Ovary (tissue), 9 donors: ENCODE results near the gene MDFI. TPM values are rescaled to one million over a fixed set of nuclear protein-coding genes. Genes with fewer than 3 reads are reported as not detected.

Source experiments
- DNase-seq, 5 donors: peaks; one replicate each; pipeline ENCODE4 v3.0.0-alpha.2; 2019 to 2020
- H3K27ac ChIP-seq, 2 donors: fragments of 200-600 bp; one replicate each; pipeline versions ENCODE4 v1.5.1 to v1.8.0; 2019 to 2022
- H3K27me3 ChIP-seq: fragments of 200-600 bp; one replicate; pipeline ENCODE4 v1.8.0; 2022
- H3K36me3 ChIP-seq: fragments of 200-600 bp; sonication (generic); one replicate; pipeline ENCODE4 v1.5.1; 2019
- H3K4me1 ChIP-seq: one replicate; pipeline ENCODE4 v1.8.1; 2013; ENCODE audit warnings: mild to moderate bottlenecking, moderate library complexity; ENCODE audit not compliant: insufficient read depth
- H3K4me3 ChIP-seq: fragments of 200-600 bp; sonication (generic); one replicate; pipeline ENCODE4 v1.5.1; 2017
- H3K9me3 ChIP-seq, 2 donors: fragments of 200-600 bp in 1 of 2; sonication (generic) in 1 of 2; one replicate each; pipeline versions ENCODE4 v1.5.1 to v1.8.1; 2013 to 2019; ENCODE audit warnings: mild to moderate bottlenecking in 1 of 2, moderate library complexity in 1 of 2
- EP300 ChIP-seq: sonication (generic); formaldehyde crosslinking; IDR thresholded peaks from one replicate; pipeline ENCODE4 v1.6.1; 2017; ENCODE audit warnings: antibody characterized with exemption
- POLR2A ChIP-seq: fragments of 450-650 bp; IDR thresholded peaks from one replicate; pipeline ENCODE4 v1.6.1; 2017; ENCODE audit warnings: antibody characterized with exemption, mild to moderate bottlenecking, moderate library complexity
- WGBS, 3 donors: extraction: QIAGEN DNeasy Blood & Tissue Kit in 1 of 3; methylation state at CpG; one replicate each; pipeline versions ENCODE4 v1.1.5 to v1.1.7; 2013 to 2017; 5-methylcytosine and 5-hydroxymethylcytosine counted together
- intact Hi-C, 4 donors: fragments of 100-400 bp; cut with DNase I; formaldehyde crosslinking; loops; one replicate each; pipeline versions ENCODE4 v1.11.0 to v1.15.1; 2022 to 2023
- polyA plus RNA-seq, 2 donors: library from polyadenylated mRNA; stranded (reverse); fragments of 200-250 nt in 1 of 2; fragments of 350-450 nt in 1 of 2; fragmentation: Illumina TruSeq in 1 of 2; extraction: RNeasy Lipid Tissue Mini Kit (QIAGEN cat#74804) in 1 of 2; gene quantifications; one replicate each; pipeline ENCODE4 v1.2.3, GENCODE V29; 2013 to 2014
- total RNA-seq, 7 donors: library from RNA; depleted of rRNA in 2 of 7; stranded (reverse); fragments of >200 nt in 2 of 7; fragmentation: NEBNext Ultra II Directional in 3 of 7; extraction: Animal tissue kit (Norgen Biotek cat#: 25700) in 3 of 7; gene quantifications; one replicate each; pipeline versions ENCODE4 v1.1.0 to v1.2.4, GENCODE V29; 2016 to 2023
- TF ChIP-seq, protein P1 (sequence below), 3 donors: fragments of 450-650 bp in 2 of 3; fragments of 200-600 bp in 1 of 3; IDR thresholded peaks; one replicate each; pipeline versions ENCODE4 v1.5.1 to v1.8.0; 2016 to 2022; ENCODE audit warnings: antibody characterized with exemption in 3 of 3, mild to moderate bottlenecking in 1 of 3
- donor health status: DM: no; HTN: no; CAD: no; lungs with moderate emphysema.
- donor health status: DM: no; HTN: no; CAD: no.
- donor health status: Bipolar disorder and iron deficiency.
- donor health status: DM: yes; HTN: yes; CAD: no.
- donor health status: DM: no; HTN: no; CAD: no.
- donor health status: DM: yes; HTN: yes; CAD: no.

MDFI gene
- total and polyA plus RNA-seq, 9 donors = 3.8 to 24.4 (median 20.4) TPM

DNA sequence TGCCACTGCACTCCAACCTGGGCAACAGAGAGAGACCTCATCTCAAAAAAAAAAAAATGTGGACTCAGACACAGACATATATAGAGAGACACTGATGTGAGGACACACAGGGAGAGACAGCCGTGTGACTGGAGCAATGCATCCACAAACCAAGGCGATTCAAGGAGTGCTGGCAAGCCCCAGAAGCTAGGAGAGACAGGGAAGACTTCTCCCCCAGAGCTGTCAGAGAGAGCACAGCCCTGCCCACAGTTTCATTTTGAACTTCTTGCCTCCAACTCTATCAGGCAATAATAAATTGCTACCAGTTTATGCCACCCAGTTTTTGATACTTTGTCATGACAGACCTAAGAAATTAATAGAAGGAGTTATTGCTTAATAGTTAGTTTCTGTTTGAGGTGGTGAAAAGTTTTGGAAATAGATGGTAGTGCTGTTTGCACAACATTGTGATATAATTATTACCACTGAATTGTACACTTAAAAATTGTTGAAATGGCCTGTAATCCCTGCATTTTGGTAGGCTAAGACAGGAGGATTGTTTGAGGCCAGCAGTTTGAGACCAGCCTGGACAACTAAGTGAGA lies 5.1 kb upstream of the MDFI start:
- intact Hi-C loops = no loop called here
- TF ChIP-seq EP300 (no peak), POLR2A (no peak)
- TF ChIP-seq, protein P1, sequence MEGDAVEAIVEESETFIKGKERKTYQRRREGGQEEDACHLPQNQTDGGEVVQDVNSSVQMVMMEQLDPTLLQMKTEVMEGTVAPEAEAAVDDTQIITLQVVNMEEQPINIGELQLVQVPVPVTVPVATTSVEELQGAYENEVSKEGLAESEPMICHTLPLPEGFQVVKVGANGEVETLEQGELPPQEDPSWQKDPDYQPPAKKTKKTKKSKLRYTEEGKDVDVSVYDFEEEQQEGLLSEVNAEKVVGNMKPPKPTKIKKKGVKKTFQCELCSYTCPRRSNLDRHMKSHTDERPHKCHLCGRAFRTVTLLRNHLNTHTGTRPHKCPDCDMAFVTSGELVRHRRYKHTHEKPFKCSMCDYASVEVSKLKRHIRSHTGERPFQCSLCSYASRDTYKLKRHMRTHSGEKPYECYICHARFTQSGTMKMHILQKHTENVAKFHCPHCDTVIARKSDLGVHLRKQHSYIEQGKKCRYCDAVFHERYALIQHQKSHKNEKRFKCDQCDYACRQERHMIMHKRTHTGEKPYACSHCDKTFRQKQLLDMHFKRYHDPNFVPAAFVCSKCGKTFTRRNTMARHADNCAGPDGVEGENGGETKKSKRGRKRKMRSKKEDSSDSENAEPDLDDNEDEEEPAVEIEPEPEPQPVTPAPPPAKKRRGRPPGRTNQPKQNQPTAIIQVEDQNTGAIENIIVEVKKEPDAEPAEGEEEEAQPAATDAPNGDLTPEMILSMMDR (IDR thresholded peaks at IDR 0.05) = no peak
- Histone ChIP-seq H3K27ac (no peak overlapping the region), H3K4me1 (no peaks in the 10 kb centered on the region), H3K36me3 (no peaks in the 10 kb centered on the region), H3K27me3 (no peaks in the 10 kb centered on the region), H3K4me3 (no peak overlapping the region), H3K9me3 (no peaks in the 10 kb centered on the region)
- WGBS, 3 donors = 59 to 67% (median 64%) methylated on average over 2 of the region's 2 CpGs
- DNase-seq = no peak

- Histone ChIP-seq H3K9me3 (no peaks in the 10 kb centered on the region), H3K4me3 (no peak overlapping the region), H3K27ac (no peak overlapping the region), H3K27me3 (no peaks in the 10 kb centered on the region), H3K4me1 (no peaks in the 10 kb centered on the region), H3K36me3 (no peaks in the 10 kb centered on the region)
- TF ChIP-seq, protein P1 (IDR thresholded peaks at IDR 0.05) = no peak
- TF ChIP-seq POLR2A (no peak), EP300 (no peak)
- WGBS, 3 donors = 9 to 14% (median 10%) methylated on average over 4 of the region's 4 CpGs
- intact Hi-C loops = no loop called here
- no peak for DNase-seq
These were observed 3.6 kb upstream of the MDFI start for GRCh38 chr6:41634657-41635056.

GRCh38 chr6:41635365-41635764 lies 2.9 kb upstream of the MDFI start:
- Histone ChIP-seq H3K27ac (no peak overlapping the region), H3K27me3 (no peaks in the 10 kb centered on the region), H3K4me3 (no peak overlapping the region), H3K9me3 (no peaks in the 10 kb centered on the region), H3K4me1 (peaks cover 3% of the 10 kb centered on the region), H3K36me3 (no peaks in the 10 kb centered on the region)
- no peak for DNase-seq
- whole genome bisulfite sequencing, 3 donors = 83 to 88% (median 85%) methylated on average over 6 of the region's 6 CpGs
- TF ChIP-seq EP300 (no peak), POLR2A (no peak)
- TF ChIP-seq, protein P1 (IDR thresholded peaks at IDR 0.05) = no peak
- intact Hi-C loops = no loop called here

- Histone ChIP-seq H3K9me3 (no peaks in the 10 kb centered on the region), H3K27ac (no peak overlapping the region), H3K4me3 (peak overlapping the region; percentile 15), H3K4me1 (peaks cover 3% of the 10 kb centered on the region), H3K36me3 (no peaks in the 10 kb centered on the region), H3K27me3 (no peaks in the 10 kb centered on the region)
- DNase-seq = peak in 3 of 5 donors; percentile 34 to 46 (median 45)
- TF ChIP-seq EP300 (no peak), POLR2A (no peak)
- TF ChIP-seq, protein P1 (IDR thresholded peaks at IDR 0.05) = no peak
- intact Hi-C loops = no loop called here
- WGBS, 3 donors = 23 to 44% (median 27%) methylated on average over 25 to 31 of the region's 31 CpGs
These were observed 1.5 kb upstream of the MDFI start for GRCh38 chr6:41636833-41637193.
